HK-2 (cell line): Measurements from ENCODE around the gene DOCK2.
"Not testable (repeated sequence)": the region's sequence is repeated elsewhere in the genome, so short reads cannot be mapped to it uniquely, and the experiment has no call there.

Experiments used
- DNase-seq: peaks from one replicate; pipeline ENCODE4 v3.0.0-alpha.2; 2018; ENCODE audit not compliant: unreplicated experiment

The DOCK2 gene

DNA sequence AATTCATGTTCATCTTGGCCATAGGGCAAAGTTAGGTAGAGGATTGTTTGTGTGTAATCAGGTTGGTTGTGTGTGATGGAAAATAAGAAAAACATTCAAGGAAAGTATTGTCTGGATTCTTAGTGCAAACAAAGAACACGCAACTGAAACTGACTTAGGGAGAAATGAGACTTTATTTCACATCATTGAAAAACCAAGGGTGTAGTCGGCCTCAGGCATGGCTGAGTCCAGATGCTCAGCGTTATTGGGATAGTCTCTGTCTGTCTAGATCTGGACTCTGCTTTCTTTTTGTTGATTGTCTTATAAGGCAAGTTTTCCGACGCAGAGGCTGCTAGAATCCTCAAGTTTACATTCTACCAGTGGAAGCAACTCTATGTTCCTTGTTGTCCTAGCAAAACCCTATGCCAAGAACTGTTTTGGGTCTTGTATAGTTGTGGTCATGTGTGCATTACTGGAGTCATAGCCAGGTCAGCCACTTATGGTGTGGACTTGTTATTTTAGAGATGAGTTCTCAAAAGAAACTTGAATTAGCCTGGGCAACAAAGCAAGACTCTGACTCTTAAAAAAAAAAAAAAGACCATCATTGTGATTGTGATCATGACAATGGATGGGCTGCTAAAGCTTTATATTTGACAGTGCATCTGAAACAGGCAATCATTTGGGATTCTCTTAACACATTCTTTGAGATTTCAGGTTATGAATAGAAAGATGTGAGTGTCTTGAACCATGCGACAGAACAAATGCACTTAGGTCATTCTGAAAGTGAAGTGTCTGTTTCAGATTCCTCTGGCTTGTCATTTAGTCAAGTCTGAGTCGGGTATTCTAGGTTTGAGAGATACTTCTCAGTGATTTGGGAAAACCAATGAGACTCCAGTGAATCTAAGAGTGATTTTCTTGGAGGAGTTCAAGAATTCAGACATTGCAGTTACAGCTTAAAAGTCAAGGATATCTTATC is 82.6 kb downstream of the DOCK2 start:
- no peak for DNase-seq

DNA sequence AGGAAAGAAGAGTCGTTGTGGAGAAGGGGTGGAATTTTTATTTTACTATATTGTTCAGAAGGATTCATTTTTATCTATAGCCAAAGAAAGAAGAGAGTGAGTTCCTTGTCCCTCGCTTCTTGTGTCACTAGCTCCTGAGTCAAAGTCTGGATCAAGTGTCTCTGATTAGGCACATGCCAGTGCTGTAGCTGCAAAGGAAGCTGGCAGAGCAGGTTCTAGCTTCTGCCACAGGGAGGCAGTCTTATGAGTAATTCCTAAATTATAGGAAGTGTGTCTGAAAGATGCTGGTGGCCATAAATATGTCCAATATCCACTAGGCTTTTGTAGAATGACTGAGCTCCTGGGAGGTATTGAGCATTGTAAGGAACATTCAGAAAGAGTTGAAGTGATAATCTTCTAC is 84.7 kb downstream of the DOCK2 start:
- no peak for DNase-seq

DNA sequence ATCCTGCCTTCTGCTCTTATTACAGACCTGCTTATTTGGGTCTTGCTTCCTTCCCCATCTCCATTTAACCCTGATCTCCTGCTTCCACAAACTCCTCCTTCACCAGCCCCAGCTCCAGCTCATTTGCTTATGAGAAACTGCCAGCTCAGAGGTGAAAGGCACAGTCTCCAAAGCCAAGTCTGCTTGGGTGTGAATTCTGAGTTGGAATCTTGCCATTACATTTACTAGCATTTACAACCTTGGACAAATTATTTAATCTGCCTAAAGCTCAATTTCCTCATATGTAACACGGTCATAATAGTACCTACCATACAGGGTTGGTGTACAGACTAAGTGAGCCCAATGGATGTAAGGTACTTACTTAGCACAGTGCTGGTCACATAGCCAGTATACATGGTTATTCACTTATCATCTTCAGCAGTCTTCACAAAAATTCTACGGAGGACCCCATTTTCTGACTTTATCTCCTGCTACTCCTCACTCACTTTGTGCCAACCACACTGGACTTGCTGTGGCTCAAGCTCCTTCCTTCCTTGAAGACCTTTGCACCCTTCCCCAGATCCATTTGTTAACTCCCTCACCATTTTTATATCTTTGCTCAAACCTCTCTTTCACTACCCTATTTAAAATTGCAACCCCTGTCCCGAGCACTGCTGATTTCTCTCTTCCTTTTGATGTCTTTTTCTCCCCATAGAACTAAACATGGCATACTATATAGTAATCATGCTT is 86.2 kb downstream of the DOCK2 start:
- no peak for DNase-seq

DNA sequence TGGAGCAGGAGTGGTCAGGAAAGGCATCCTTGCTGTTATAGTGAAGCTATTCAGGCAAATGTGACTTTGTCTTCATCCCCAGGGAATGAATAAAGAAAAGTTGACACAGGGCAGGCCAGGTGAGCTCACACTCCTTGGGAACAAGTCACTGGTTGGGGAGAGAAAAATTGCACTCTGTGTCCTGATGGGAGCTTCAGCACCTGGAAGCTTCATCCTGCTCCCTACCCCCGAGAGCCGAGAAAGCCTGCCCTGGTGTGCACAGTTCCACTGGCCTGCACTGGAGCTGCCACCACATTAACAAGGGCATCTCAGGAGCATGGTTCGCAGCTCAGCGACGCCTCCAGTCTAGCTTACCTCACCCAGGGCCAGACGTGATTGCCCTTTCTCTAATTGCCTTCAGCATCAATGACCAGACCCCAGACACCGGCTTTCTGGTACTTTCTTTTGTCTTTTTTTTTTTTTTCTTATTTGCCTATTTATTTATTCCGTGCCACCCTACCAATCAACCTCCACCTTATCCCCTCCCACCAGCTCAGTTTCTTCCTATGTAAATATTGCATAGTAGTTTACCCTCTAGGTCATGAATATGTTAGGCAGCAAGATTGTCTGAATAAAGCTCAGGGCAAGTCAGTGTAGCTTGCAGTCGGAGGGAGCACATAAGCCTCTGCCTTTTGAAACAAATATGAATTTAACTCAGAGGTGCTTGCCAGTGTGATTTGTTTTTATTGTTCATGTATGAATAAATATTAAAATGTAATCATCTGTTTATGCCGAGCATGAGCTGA is 87.4 kb downstream of the DOCK2 start:
- DNase-seq: no peak

DNA sequence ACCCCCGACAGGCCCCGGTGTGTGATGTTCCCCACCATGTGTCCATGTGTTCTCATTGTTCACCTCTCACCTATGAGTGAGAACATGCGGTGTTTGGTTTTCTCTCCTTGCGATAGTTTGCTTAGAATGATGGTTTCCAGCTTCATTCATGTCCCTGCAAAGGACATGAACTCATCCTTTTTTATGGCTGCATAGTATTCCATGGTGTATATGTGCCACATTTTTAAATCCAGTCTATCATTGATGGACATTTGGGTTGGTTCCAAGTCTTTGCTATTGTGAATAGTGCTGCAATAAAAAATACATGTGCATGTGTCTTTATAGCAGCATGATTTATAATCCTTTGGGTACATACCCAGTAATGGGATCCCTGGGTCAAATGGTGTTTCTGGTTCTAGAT is 88.6 kb downstream of the DOCK2 start:
- DNase-seq: not testable (repeated sequence)

DNA sequence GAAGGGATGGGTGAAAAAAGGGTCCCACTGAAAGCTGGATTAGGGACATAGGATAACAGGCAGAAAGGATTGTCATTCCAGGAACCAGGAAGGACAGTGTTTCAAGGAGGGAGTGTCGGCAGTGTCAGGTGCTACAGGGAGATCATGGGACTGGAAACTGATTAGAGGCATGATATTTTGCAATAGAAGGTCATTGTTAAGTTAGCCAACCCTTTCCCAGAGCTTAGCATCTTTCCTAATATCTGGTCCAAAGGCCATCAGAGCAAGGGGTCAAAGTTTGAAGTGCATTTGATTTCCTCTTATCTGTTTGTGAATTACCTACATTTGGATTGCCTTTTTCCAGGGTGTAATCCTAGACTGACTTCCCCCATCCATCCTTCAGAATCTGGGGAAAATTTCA is 91.3 kb downstream of the DOCK2 start:
- DNase-seq: no peak

DNA sequence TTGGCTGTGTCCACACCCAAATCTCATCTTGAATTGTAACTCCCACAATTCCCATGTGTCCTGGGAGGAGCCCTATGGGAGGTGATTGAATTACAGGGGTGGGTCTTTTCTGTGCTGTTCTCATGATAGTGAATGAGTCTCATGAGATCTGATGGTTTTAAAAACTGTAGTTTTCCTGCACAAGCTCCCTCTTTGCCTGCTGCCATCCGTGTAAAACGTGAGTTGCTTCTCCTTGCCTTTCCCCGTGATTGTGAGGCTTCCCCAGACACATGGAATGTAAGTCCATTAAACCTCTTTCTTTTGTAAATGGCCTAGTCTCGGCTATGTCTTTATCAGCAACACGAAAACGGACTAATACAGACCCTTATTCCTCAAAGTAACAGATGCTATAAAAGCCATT is 94.1 kb downstream of the DOCK2 start:
- no peak for DNase-seq

DNA sequence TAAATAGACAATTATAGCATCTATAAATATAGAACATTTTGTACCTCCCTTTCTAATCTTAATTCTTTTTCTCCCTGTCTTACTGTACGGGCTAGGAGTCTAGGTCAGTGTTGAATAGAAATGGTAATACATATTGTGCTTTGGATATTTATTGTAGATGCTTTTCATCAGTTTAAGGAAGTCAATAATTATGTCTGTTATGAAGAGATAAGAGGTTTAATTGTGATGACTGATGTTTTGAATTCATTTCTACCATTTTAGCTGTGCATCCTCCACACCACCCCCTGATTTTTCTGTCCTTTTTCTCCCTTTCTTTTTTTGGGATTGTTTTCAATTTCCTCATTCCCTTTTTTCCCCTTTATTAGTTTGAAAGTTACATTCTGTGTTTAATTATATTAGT is 95.8 kb downstream of the DOCK2 start:
- no peak for DNase-seq

DNA sequence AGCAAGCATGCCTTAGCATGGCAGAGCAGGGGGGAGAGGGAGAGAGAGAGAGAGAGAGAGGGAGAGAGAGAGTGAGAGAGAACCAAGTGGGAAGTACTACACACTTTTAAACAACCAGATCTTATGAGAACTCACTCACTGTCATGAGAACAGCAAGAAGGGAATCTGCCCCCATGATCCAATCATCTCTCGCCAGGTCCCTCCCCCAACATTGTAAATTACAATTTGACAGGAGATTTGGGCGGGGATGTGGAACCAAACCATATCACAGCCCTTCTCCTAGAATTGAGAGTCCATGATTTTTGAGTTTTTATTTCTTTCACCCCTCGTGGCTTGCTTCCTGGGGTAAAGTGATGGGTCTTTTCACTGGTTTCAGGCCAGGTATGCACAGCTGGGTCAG is 98.8 kb downstream of the DOCK2 start:
- DNase-seq: no peak

DNA sequence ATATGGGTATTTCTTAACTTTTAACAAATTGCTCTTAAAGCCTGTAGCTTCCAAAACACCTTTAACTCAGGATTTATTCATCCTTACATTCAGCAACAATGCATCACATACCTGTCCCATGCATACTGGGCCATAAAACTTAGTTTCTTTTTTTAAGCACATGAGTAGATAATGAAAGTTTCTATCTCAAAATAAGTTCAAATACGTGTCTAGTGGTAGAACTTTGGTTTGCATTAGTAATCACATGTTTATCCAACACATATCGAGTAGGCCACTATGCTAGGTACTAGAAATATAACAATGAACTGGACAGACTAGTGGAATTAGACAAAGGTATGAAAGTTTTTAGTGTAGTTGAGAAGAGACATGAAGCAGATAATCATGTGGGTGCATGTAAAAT is 99.6 kb downstream of the DOCK2 start:
- no peak for DNase-seq

DNA sequence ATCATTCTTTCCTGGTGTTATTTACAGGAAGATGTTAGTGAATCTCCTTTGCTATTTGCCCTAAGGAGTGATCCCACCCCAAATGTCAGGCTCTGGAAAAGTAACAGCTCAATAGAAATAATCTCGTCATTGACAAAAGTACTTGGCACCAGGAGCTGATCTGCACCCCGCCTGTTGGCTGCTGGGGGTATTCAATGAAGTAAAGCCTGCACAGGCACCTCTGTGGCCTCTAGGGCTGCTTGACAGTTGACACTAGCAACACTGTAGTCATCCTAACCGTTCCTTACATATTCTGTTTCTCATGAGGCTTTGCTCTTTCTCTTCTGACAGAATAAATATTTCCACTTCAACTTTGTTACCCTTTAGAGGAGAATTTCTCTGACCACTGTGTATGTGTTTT is 103.4 kb downstream of the DOCK2 start:
- no peak for DNase-seq

DNA sequence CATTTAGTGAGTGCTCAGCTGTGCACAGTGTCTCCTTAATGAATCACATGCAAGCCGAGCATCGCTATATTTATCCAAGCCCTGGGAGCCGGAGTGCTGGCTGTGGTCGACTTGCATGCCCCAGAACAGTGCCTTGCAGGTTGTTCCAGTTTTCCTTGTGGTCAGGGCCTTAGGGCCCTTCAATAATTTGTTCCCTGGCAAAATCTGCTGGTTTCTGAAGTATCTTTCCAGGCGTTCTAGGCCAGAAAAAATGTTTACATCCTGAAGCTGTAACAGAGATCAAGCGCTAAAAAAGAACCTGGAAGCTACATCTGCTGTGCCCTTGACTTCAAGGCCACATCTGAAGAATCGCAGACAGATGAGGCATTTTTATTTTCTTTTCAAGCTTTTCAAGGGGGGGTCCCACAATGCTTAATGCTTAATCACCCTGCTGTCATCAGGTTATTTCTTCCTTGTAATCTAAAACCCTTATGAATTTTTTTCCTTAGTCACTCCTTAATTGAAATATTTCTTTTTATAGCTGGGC is 105.8 kb downstream of the DOCK2 start:
- no peak for DNase-seq

DNA sequence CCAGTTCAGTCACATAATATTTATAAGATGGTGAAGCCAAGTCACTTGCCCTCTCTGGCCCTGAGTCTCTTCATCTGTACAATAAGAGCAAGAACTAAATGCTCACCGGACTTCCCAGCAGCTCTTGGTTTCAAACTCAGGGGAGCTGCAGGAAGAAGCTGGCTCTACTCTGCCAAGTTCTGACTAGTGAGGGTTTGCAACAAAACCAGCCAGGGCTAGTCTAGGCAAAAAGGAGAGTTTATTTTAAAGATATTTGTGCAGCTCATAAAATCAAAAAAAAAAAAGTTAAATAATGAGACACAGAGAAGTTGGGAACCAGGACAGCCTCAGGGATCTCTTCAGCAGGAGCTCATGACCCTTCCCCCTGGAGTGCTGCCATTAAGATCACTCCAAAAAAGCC is 107.3 kb downstream of the DOCK2 start:
- DNase-seq: no peak

DNA sequence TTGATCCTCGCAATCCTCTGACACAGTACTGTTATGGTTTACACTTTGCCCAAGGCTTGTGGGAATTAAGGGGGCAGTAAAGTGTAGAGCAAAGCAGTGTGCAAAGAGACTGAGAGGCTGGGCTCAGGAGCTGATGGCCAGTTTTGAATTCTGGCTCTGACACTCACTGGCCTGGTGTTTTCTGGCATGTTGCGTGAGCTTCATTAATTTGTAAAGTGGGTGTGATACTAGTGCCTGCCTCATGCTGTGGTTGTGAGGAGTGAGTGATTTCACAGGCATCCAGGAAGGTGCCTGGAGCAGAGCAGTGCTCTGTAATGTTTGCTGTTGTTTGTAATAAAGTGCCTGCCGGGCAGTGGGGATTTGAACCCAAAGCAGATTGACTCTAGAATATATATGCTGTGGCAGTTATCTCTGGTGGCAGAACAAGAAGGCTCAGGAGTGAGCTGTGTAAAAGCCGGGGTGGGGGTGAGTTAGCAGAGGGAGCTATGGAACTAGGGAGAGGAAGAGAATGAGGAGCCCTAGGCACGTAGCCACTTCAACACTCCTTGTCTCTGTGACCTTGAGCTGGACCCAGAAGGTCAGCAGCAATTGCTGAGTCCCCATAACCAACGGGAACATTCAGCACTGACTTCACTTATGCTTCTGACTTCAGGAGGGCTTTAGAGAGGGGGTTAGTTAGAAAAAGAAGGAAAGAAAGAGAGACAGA is 108.5 kb downstream of the DOCK2 start:
- DNase-seq: no peak

DNA sequence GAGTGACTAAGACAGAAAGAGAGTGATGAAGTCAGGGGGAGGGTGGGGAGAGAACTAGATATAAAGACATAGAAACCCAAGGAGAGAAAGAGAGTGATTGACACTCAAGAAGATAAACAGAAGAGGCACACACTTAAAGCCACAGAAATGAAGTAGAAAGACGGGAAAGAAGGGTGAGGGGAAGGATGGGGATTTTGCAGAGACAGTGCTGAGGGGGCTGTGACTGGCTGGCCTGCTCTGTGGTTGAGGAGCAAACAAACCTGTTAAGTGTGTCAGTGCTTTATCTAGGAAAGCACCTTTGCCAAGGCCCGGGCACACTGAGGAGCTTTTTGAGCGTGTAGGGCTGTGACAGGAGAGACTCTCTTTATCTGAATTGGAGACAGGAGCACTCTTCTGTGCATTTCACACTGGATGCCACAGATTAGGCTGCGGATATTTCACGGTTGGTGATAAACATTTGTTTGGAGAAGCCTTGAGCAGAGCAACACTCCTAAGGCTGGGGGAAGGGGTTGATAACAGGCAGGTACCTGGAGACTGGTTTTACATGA is 109.1 kb downstream of the DOCK2 start:
- no peak for DNase-seq

DNA sequence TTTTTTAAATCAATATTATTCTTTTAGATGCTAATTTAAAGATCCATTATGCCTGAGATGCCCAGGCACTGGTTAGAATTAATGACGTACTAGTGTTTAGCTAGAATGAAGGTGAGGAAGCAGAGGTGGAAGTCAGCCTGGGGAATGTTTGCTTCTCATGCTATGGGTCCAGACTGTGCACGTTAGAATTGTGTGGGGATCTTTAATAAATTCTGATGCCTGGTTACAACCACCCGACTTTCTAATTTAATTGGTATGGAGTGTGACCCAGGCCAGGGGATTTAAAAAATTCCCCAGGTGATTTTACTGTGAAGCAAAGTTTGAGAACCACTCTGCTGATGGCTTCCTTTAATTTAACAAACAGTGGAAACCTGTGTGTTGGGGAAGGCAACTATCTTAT is 111.1 kb downstream of the DOCK2 start:
- DNase-seq: no peak

DNA sequence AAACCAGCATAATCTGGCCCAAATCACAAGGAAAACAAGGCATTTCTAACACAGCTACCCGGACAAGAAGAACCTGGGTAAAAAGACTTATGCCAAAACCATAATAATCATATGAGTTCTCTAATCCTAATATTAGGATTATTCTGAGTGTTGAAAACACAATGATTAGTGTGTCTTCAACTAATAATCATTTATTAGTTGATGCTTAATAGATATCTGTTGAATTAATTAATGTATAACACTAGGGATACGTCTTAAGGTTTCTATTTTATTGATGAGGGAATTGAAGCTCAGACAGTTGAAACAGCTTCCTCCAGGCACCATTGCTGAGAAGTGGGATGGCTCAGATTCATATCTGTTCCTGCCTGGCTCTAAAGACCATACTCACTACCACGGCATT is 112.2 kb downstream of the DOCK2 start:
- no peak for DNase-seq

DNA sequence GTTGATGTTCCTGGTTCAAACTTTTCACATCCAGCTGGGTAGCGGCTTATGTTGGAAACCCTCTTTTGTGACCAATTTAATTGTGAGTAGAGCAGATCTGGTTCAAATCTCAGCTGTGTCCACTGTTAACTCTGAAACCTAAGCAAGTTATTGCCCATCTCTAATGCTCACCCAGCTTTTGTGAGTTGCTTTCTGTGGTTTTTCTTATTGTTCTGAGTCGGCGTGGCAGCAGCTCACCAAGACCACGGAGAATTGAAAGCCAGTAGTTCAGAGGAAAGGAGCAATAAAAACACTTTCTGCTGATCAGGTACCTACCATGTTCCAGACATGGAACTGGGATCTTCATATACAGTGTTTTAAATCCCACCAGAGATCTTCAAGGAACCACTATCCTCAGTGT is 114.4 kb downstream of the DOCK2 start:
- DNase-seq: no peak

DNA sequence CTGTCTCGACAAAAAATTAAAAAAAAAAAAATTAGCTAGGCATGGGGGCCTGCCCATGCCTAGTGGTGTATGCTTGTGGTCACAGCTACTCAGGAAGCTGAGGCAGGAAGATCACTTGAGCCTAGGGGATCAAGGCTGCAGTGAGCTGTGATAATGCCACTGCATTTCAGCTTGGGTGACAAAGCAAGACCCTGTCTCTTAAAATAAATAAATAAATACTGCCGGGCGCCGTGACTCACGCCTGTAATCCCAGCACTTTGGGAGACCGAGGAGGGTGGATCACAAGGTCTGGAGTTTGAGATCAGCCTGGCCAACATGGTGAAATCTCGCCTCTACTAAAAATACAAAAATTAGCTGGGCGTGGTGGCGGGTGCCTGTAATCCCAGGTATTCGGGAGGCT is 115.5 kb downstream of the DOCK2 start:
- not testable (repeated sequence) for DNase-seq

DNA sequence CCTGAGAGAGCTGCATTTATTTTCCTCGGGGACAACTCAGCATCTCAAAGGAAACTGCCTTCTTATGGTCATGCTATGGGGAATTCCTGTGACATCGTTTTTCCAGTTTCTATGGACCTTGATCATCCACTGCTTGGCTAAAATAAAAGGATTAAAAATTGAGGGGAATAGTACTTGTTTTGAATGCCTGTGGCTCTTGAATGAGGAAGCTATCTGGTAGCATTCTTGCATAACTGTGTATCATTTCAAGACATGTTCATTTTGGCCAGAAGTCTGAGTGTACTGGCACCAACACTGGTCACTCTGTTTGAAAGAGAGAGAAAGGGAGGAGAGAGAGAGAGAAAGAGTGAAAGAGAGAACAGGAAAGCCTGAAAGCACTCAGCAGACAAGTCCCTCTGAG is 116.7 kb downstream of the DOCK2 start:
- no peak for DNase-seq

DNA sequence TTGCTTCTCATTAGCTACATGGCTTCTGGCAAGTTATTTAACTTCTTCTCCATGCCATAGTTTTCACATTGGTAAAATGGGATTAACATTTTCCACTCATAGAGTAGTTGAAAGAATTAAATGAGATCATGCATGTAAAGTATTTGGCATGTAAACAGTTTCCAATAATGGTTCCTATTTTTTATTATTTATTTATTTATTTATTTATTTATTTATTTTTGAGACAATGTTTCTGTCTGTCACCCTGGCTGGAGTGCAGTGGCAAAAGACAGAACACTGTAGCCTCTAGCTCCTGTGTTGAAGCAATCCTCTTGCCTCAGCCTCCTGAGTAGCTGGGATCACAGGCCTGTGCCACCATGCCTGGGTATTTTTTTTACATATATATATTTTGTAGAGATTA is 117.7 kb downstream of the DOCK2 start:
- no peak for DNase-seq
